MM.1S (cell line): ENCODE measurements around the gene NIPBL.
"Not testable (repeated sequence)": the region's sequence is repeated elsewhere in the genome, so short reads cannot be mapped to it uniquely, and the experiment has no call there.

ENCODE experiments used
- DNase-seq: peaks from one replicate; pipeline ENCODE4 v3.0.0-alpha.2; 2015
- H2AFZ ChIP-seq: fragments of 300-600 bp; sonication (generic); 2 replicates; pipeline ENCODE4 v1.6.0; 2016; ENCODE audit warnings: antibody characterized with exemption, low read length
- H3F3A ChIP-seq: fragments of 300-600 bp; sonication (generic); 2 replicates; pipeline ENCODE4 v1.6.1; 2016; ENCODE audit warnings: mild to moderate bottlenecking, antibody characterized with exemption, low read length, moderate library complexity, mixed read lengths; ENCODE audit not compliant: insufficient read depth
- H3K27ac ChIP-seq: fragments of 300-600 bp; sonication (generic); 2 replicates; pipeline ENCODE4 v1.5.1; 2016; ENCODE audit warnings: mild to moderate bottlenecking, low read length
- H3K27me3 ChIP-seq: fragments of 300-600 bp; sonication (generic); replicated peaks from 2 replicates; pipeline ENCODE4 v1.6.0; 2016; ENCODE audit warnings: low read length; ENCODE audit not compliant: insufficient read depth
- H3K36me3 ChIP-seq: fragments of 300-600 bp; sonication (generic); replicated peaks from 2 replicates; pipeline ENCODE4 v1.6.1; 2016; ENCODE audit warnings: mild to moderate bottlenecking, low read length, mixed read lengths; ENCODE audit not compliant: insufficient read depth
- H3K4me1 ChIP-seq: fragments of 300-600 bp; sonication (generic); 2 replicates; pipeline ENCODE4 v1.6.1; 2016; ENCODE audit warnings: low read length, mixed read lengths
- H3K4me2 ChIP-seq: fragments of 300-600 bp; sonication (generic); 2 replicates; pipeline ENCODE4 v1.6.0; 2016; ENCODE audit warnings: low read depth, low read length
- H3K4me3 ChIP-seq: fragments of 300-600 bp; sonication (generic); 2 replicates; pipeline ENCODE4 v1.5.1; 2016; ENCODE audit warnings: low read length, mixed read lengths
- H3K79me2 ChIP-seq: fragments of 300-600 bp; sonication (generic); 2 replicates; pipeline ENCODE4 v1.6.1; 2016; ENCODE audit warnings: mixed run types, low read length, mixed read lengths
- H3K9ac ChIP-seq: fragments of 300-600 bp; sonication (generic); 2 replicates; pipeline ENCODE4 v1.6.1; 2016; ENCODE audit warnings: low read length, mixed read lengths
- H3K9me2 ChIP-seq: fragments of 300-600 bp; sonication (generic); replicated peaks from 2 replicates; pipeline ENCODE4 v1.6.1; 2016; ENCODE audit warnings: mild to moderate bottlenecking, low read length, mixed read lengths; ENCODE audit not compliant: insufficient read depth
- H3K9me3 ChIP-seq: fragments of 300-600 bp; sonication (generic); replicated peaks from 2 replicates; pipeline ENCODE4 v1.6.1; 2016; ENCODE audit warnings: mild to moderate bottlenecking, low read length, mixed read lengths; ENCODE audit not compliant: insufficient read depth
- H4K20me1 ChIP-seq: fragments of 300-600 bp; sonication (generic); 2 replicates; pipeline ENCODE4 v1.6.1; 2016; ENCODE audit warnings: mild to moderate bottlenecking, low read length, moderate library complexity, mixed read lengths; ENCODE audit not compliant: insufficient read depth
- CTCF ChIP-seq: fragments of 300-600 bp; sonication (generic); IDR thresholded peaks from 2 replicates; pipeline ENCODE4 v1.5.1; 2016; ENCODE audit warnings: antibody characterized with exemption, low read length, mixed read lengths
- EZH2 ChIP-seq: fragments of 300-600 bp; sonication (generic); optimal IDR thresholded peaks from 2 replicates; pipeline ENCODE3; 2017; ENCODE audit warnings: low read depth, mild to moderate bottlenecking, antibody characterized with exemption, low read length, mixed read lengths
- EZH2phosphoT487 ChIP-seq: fragments of 300-600 bp; sonication (generic); IDR thresholded peaks from 2 replicates; pipeline ENCODE4 v1.6.1; 2018; ENCODE audit warnings: antibody characterized with exemption, low read length

The NIPBL gene

GRCh38 chr5:36915653-36916052, 39.1 kb downstream of the NIPBL start:
- Histone ChIP-seq H3K9ac (no peak overlapping the region), H4K20me1 (peaks cover 28% of the 10 kb centered on the region), H3K9me3 (no peaks in the 10 kb centered on the region), H3K36me3 (no peaks in the 10 kb centered on the region), H3K27me3 (no peaks in the 10 kb centered on the region), H3K79me2 (peaks cover 80% of the 10 kb centered on the region), H3F3A (peaks cover 4% of the 10 kb centered on the region; the same call in 1 of the 2 replicates), H3K27ac (no peak overlapping the region), H3K4me1 (no peaks in the 10 kb centered on the region), H3K9me2 (no peaks in the 10 kb centered on the region), H2AFZ (no peak overlapping the region), H3K4me3 (no peak overlapping the region), H3K4me2 (no peak overlapping the region)
- TF ChIP-seq EZH2 (no peak), CTCF (no peak), EZH2phosphoT487 (no peak)
- DNase-seq, result no peak

GRCh38 chr5:36916614-36917013, 40.0 kb downstream of the NIPBL start:
- not testable (repeated sequence) for H3K27ac ChIP-seq, H3F3A ChIP-seq, H3K4me2 ChIP-seq, H3K4me3 ChIP-seq, H3K4me1 ChIP-seq, H3K27me3 ChIP-seq, H3K36me3 ChIP-seq, H3K9ac ChIP-seq, DNase-seq, H3K9me3 ChIP-seq, H3K9me2 ChIP-seq, H2AFZ ChIP-seq
- Histone ChIP-seq H4K20me1 (peaks cover 20% of the 10 kb centered on the region; the same call in 1 of the 2 replicates), H3K79me2 (peaks cover 80% of the 10 kb centered on the region)

GRCh38 chr5:36917358-36917757, 40.8 kb downstream of the NIPBL start:
- H3K79me2 ChIP-seq, result peaks cover 80% of the 10 kb centered on the region

GRCh38 chr5:36919238-36919637, 42.7 kb downstream of the NIPBL start:
- Histone ChIP-seq H3K9me3 (no peaks in the 10 kb centered on the region), H3K4me2 (no peak overlapping the region), H4K20me1 (peaks cover 22% of the 10 kb centered on the region; the same call in 1 of the 2 replicates), H3K79me2 (peaks cover 79% of the 10 kb centered on the region), H2AFZ (no peak overlapping the region), H3K36me3 (no peaks in the 10 kb centered on the region), H3K9ac (no peak overlapping the region), H3K4me1 (no peaks in the 10 kb centered on the region), H3K27ac (no peak overlapping the region), H3F3A (peaks cover 4% of the 10 kb centered on the region; the same call in 1 of the 2 replicates), H3K27me3 (no peaks in the 10 kb centered on the region), H3K4me3 (no peak overlapping the region), H3K9me2 (no peaks in the 10 kb centered on the region)
- no peak for DNase-seq
- TF ChIP-seq EZH2, result no peak
- TF ChIP-seq EZH2phosphoT487, result no peak
- no peak for TF ChIP-seq CTCF

More at GRCh38 chr5:36917358-36917757, 40.8 kb downstream of the NIPBL start:
- H3K4me1 ChIP-seq, H3K27ac ChIP-seq, H3K9me3 ChIP-seq, H3K27me3 ChIP-seq, H3K9ac ChIP-seq, H2AFZ ChIP-seq, DNase-seq, H3K4me2 ChIP-seq, H3K36me3 ChIP-seq, H3K9me2 ChIP-seq, H3F3A ChIP-seq, H3K4me3 ChIP-seq: not testable (repeated sequence)
- peaks cover 19% of the 10 kb centered on the region; the same call in 1 of the 2 replicates for H4K20me1 ChIP-seq
